Gastroesophageal sphincter (tissue), 4 donors: ENCODE measurements around the gene GALNT17. TPM values are rescaled to one million over a fixed set of nuclear protein-coding genes. Genes with fewer than 3 reads are reported as not detected.
A peak's percentile ranks its signal among the peaks of the same experiment; 100 is the strongest.

ENCODE experiments used
- ATAC-seq: fragments of 150-250 bp; one replicate; pipeline ENCODE4 v1.9.1; 2016; ENCODE audit warnings: mild to moderate bottlenecking, moderate library complexity
- H3K27ac ChIP-seq, 4 donors: fragments of 200-600 bp; sonication (generic) in 3 of 4; 1 replicate in 3 of 4; 2 replicates in 1 of 4; pipeline ENCODE4 v1.5.1; 2016 to 2019
- H3K27me3 ChIP-seq: fragments of 200-600 bp; sonication (generic); one replicate; pipeline ENCODE4 v1.5.1; 2019
- H3K36me3 ChIP-seq, 2 donors: fragments of 200-600 bp; sonication (generic); one replicate each; pipeline ENCODE4 v1.5.1; 2019; ENCODE audit warnings: control low read depth in 1 of 2
- H3K4me1 ChIP-seq, 3 donors: fragments of 200-600 bp; sonication (generic); 1 replicate in 2 of 3; 2 replicates in 1 of 3; pipeline ENCODE4 v1.5.1; 2016 to 2019; ENCODE audit warnings: control low read depth in 2 of 3
- H3K4me3 ChIP-seq, 2 donors: fragments of 200-600 bp; sonication (generic); one replicate each; pipeline ENCODE4 v1.5.1; 2019; ENCODE audit warnings: mild to moderate bottlenecking in 1 of 2, moderate library complexity in 1 of 2
- H3K9me3 ChIP-seq, 3 donors: fragments of 200-600 bp; sonication (generic); one replicate each; pipeline ENCODE4 v1.5.1; 2017 to 2019; ENCODE audit warnings: control low read depth in 2 of 3
- EP300 ChIP-seq: sonication (generic); formaldehyde crosslinking; IDR thresholded peaks from one replicate; pipeline ENCODE4 v1.6.1; 2017; ENCODE audit warnings: antibody characterized with exemption, mild to moderate bottlenecking
- POLR2A ChIP-seq, 2 donors: fragments of 450-650 bp; IDR thresholded peaks; one replicate each; pipeline ENCODE4 v1.6.1; 2017; ENCODE audit warnings: antibody characterized with exemption in 2 of 2, mild to moderate bottlenecking in 2 of 2, moderate library complexity in 1 of 2
- POLR2AphosphoS5 ChIP-seq: sonication (generic); formaldehyde crosslinking; IDR thresholded peaks from one replicate; pipeline ENCODE4 v1.6.1; 2017; ENCODE audit warnings: antibody characterized with exemption
- WGBS, 2 donors: methylation state at CpG; one replicate each; pipeline ENCODE4 v1.1.5; 2018; ENCODE audit warnings: low coverage in 1 of 2; 5-methylcytosine and 5-hydroxymethylcytosine counted together
- total RNA-seq, 4 donors: library from RNA; depleted of rRNA; stranded (reverse); fragments of >200 nt; gene quantifications; one replicate each; pipeline ENCODE4 v1.1.0, GENCODE V29; 2016
- TF ChIP-seq, protein P1 (sequence below), 4 experiments: fragments of 200-600 bp in 2 of 4; fragments of 450-650 bp in 2 of 4; sonication (generic) in 1 of 4; IDR thresholded peaks; one replicate each; pipeline ENCODE4 v1.5.1; 2017 to 2019; ENCODE audit warnings: antibody characterized with exemption in 4 of 4, mild to moderate bottlenecking in 2 of 4, moderate library complexity in 2 of 4

Gene GALNT17
- total RNA-seq, 4 donors from 2014 or later = 16.7 to 93.2 (median 34.8) TPM

DNA sequence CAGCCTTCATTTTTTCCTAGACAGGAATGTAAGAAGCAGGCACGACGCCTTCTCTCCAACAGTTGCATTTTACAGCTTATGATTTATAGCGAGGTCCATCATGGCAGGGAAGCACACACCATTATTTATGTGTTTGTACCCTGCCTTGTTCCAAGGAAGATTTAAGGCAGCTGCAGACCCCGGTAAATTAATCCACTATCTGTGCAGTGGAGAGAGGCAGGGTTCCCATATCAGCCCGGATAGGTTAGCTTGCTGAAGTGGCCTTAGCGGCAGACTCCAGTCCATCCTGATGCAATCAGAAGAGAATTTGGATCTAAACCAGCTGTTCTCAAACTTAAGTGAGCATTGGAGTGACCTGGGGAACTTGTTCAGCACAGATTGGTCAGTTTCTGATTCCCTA, 359.4 kb downstream of the GALNT17 start:
- H3K27ac ChIP-seq = no peak overlapping the region
- H3K27me3 ChIP-seq = no peaks in the 10 kb centered on the region
- H3K36me3 ChIP-seq = no peaks in the 10 kb centered on the region
- no peaks in the 10 kb centered on the region for H3K4me1 ChIP-seq
- H3K9me3 ChIP-seq = no peaks in the 10 kb centered on the region
- TF ChIP-seq POLR2A (IDR thresholded peaks at IDR 0.05) (no peak), EP300 (no peak), POLR2AphosphoS5 (no peak)
- TF ChIP-seq, protein P1, sequence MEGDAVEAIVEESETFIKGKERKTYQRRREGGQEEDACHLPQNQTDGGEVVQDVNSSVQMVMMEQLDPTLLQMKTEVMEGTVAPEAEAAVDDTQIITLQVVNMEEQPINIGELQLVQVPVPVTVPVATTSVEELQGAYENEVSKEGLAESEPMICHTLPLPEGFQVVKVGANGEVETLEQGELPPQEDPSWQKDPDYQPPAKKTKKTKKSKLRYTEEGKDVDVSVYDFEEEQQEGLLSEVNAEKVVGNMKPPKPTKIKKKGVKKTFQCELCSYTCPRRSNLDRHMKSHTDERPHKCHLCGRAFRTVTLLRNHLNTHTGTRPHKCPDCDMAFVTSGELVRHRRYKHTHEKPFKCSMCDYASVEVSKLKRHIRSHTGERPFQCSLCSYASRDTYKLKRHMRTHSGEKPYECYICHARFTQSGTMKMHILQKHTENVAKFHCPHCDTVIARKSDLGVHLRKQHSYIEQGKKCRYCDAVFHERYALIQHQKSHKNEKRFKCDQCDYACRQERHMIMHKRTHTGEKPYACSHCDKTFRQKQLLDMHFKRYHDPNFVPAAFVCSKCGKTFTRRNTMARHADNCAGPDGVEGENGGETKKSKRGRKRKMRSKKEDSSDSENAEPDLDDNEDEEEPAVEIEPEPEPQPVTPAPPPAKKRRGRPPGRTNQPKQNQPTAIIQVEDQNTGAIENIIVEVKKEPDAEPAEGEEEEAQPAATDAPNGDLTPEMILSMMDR (IDR thresholded peaks at IDR 0.05) = no peak
- WGBS, 2 donors = 91% methylated on average over 3 of the region's 6 CpGs; no CpG with 5 or more reads in 1 of the 2 donors
- no peak overlapping the region for H3K4me3 ChIP-seq
- no peak for ATAC-seq

DNA sequence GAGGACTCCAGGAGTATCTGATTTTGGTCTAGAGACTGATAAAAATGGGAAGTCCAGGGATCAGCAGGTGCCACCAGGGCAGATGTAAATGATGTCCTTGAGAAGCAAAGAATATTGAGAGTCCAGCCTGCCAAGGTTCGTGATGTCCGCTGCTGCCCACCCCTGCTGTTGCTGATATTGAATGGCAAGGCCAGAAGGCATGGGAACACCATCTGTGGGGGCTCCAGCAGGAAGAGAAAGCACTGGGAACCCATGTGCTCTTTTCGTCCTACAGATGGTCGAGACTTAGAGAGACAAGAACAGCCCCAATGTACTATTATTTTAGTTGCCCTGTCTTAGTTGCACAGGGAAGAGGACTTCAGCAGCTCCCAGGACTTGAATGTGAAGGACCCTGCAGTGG, 363.9 kb downstream of the GALNT17 start:
- Histone ChIP-seq H3K27ac (no peak overlapping the region), H3K4me3 (no peak overlapping the region), H3K4me1 (peaks cover 0 to 16% (median 6%) of the 10 kb centered on the region in 3 donors), H3K36me3 (no peaks in the 10 kb centered on the region), H3K27me3 (no peaks in the 10 kb centered on the region), H3K9me3 (no peaks in the 10 kb centered on the region)
- no peak for TF ChIP-seq POLR2AphosphoS5
- no peak for TF ChIP-seq EP300
- TF ChIP-seq, protein P1 (IDR thresholded peaks at IDR 0.05) = no peak
- no peak for TF ChIP-seq POLR2A (IDR thresholded peaks at IDR 0.05)
- whole genome bisulfite sequencing, 2 donors = 40% methylated on average over 1 of the region's 4 CpGs; no CpG with 5 or more reads in 1 of the 2 donors
- ATAC-seq = no peak

DNA sequence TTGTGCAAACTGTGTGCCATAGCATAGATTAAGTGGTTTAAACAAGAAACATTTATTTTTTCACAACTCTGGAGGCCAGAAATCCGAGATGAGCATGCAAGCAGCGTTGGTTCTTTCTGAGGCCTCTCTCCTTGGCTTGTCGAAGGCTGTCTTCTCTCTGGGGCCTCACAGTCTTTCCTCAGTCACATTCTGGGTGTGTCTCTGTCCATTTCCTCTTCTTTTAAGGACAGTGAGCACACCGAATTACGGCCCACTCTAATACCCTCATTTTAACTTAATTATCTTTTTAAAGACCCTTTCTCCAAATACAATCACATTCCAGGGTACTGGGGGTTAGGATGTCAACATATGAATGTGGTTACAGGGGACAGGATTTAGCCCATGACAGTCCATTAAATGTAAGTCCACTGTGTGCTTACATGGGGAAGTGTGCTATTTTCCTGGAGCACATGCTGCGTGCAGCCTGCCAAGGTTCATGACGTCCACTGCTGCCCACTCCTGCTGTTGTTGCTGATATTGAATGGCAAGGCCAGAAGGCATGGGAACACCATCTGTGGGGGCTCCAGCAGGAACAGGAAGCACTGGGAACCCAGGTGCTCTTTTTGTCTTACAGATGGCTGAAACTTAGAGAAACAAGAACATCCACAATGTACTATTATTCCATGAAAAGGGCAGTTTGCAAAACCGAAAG, 365.5 kb downstream of the GALNT17 start:
- 62 to 67% methylated on average over 6 to 7 of the region's 8 CpGs for WGBS, 2 donors
- Histone ChIP-seq H3K27ac (peak overlapping the region in 1 of 4 donors; percentile 42), H3K9me3 (no peaks in the 10 kb centered on the region), H3K4me1 (peaks cover 0 to 16% (median 6%) of the 10 kb centered on the region in 3 donors), H3K4me3 (no peak overlapping the region), H3K27me3 (no peaks in the 10 kb centered on the region), H3K36me3 (no peaks in the 10 kb centered on the region)
- ATAC-seq = peak; percentile 50
- TF ChIP-seq POLR2AphosphoS5 (no peak), EP300 (no peak), POLR2A (IDR thresholded peaks at IDR 0.05) (no peak)
- TF ChIP-seq, protein P1 (IDR thresholded peaks at IDR 0.05) = no peak

DNA sequence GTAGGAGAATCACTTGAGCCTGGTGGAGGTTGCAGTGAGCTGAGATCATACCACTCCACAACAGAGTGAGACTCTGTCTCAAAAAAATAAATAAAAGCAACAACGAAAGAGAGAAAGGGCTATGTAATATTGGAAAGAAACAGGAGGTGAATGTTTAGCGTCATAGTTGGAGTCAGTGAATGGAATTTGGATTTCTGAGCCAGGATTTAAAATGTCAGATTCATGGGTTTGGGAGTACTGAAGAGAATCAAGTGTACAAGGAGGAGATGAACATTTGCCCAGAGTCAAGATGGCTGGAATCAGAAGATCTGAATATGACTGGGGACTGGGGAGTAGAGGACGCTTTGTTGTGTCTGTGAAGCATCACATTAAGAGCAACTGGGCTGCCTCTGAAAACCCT, 366.4 kb downstream of the GALNT17 start:
- Histone ChIP-seq H3K27ac (no peak overlapping the region), H3K36me3 (no peaks in the 10 kb centered on the region), H3K27me3 (no peaks in the 10 kb centered on the region), H3K4me3 (no peak overlapping the region), H3K9me3 (no peaks in the 10 kb centered on the region), H3K4me1 (peaks cover 0 to 16% (median 6%) of the 10 kb centered on the region in 3 donors)
- WGBS, 2 donors = 29 to 46% methylated on average over 3 of the region's 3 CpGs
- TF ChIP-seq EP300 (no peak), POLR2A (IDR thresholded peaks at IDR 0.05) (no peak), POLR2AphosphoS5 (no peak)
- TF ChIP-seq, protein P1 (IDR thresholded peaks at IDR 0.05) = no peak
- ATAC-seq = no peak
